Effector memory CD4-positive, alpha-beta T cell (primary cell): ENCODE data around the gene LRFN2.

Source experiments
- DNase-seq, 3 donors: peaks; one replicate each; pipeline ENCODE4 v3.0.0-alpha.2; 2020
- H3K27ac ChIP-seq: 2 replicates; pipeline ENCODE4 v1.7.0; 2013; ENCODE audit warnings: mild to moderate bottlenecking, low read length, moderate library complexity; ENCODE audit not compliant: insufficient read depth, poor library complexity, severe bottlenecking
- H3K27me3 ChIP-seq: replicated peaks from 2 replicates; pipeline ENCODE4 v1.7.0; 2013; ENCODE audit warnings: mild to moderate bottlenecking, low read length; ENCODE audit not compliant: insufficient read depth, control insufficient read depth, poor library complexity, severe bottlenecking
- H3K36me3 ChIP-seq: 2 replicates; pipeline ENCODE4 v1.7.0; 2013; ENCODE audit warnings: mild to moderate bottlenecking, low read length, moderate library complexity; ENCODE audit not compliant: control insufficient read depth, insufficient read depth
- H3K4me1 ChIP-seq: 2 replicates; pipeline ENCODE4 v1.7.0; 2013; ENCODE audit warnings: low read length, mild to moderate bottlenecking; ENCODE audit not compliant: control insufficient read depth, insufficient read depth, poor library complexity, severe bottlenecking
- H3K4me3 ChIP-seq: 2 replicates; pipeline ENCODE4 v1.7.0; 2013; ENCODE audit warnings: low read length, low read depth, mild to moderate bottlenecking; ENCODE audit not compliant: insufficient read depth, poor library complexity, severe bottlenecking
- H3K9me3 ChIP-seq: 2 replicates; pipeline ENCODE4 v1.7.0; 2013; ENCODE audit warnings: mild to moderate bottlenecking, low read length, moderate library complexity; ENCODE audit not compliant: control insufficient read depth

The LRFN2 gene

DNA sequence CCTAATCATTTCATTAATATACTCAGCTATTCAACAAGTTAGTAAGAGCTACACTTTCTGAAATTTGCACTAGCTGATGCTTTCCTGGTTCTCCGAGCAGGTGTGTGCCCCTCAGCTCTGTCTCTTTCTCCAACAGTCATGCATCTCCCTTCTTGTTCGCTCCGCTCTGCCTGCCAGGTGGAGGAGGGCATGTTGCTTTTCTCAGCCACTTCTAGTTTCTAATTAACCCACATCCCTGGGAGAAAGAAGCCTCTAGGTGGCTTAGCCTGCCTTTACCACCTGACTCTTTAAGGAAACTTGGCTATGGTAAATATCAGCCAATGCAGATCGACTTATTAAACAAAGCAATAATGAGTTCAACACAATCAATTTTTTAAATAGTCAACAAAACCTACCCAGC, 34.2 kb downstream of the LRFN2 start:
- Histone ChIP-seq H3K4me3 (no peak overlapping the region), H3K9me3 (no peaks in the 10 kb centered on the region), H3K27me3 (no peaks in the 10 kb centered on the region), H3K27ac (no peak overlapping the region), H3K36me3 (no peaks in the 10 kb centered on the region), H3K4me1 (no peaks in the 10 kb centered on the region)
- no peak for DNase-seq

DNA sequence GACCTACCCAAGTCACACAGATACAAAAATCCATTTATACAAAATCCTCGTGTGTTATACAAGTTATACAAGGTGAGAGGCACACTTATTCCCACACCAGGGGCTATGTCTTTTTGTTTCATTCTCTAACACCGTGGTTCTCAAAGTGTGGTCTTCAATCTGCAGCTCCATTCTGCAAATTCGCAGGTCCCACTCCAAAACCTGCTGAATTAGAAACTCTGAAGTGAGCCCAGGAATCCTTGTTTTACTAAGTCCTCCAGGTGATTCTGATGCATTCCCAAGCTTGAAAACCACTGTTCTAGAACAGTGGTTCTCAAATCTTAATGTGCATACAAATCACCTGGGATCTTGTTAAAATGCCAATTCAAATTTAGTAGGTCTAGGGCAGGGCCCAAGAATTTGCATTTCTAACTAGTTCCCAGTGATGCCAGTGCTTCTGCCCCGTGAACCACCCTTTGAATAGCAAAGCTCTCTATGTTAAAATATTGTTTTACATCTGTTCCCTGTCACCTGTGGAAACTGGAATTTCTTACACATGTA, 35.1 kb downstream of the LRFN2 start:
- no peaks in the 10 kb centered on the region for H3K36me3 ChIP-seq
- no peaks in the 10 kb centered on the region for H3K4me1 ChIP-seq
- H3K27me3 ChIP-seq = no peaks in the 10 kb centered on the region
- no peak for DNase-seq
- H3K4me3 ChIP-seq = no peak overlapping the region
- no peak overlapping the region for H3K27ac ChIP-seq
- H3K9me3 ChIP-seq = no peaks in the 10 kb centered on the region

DNA sequence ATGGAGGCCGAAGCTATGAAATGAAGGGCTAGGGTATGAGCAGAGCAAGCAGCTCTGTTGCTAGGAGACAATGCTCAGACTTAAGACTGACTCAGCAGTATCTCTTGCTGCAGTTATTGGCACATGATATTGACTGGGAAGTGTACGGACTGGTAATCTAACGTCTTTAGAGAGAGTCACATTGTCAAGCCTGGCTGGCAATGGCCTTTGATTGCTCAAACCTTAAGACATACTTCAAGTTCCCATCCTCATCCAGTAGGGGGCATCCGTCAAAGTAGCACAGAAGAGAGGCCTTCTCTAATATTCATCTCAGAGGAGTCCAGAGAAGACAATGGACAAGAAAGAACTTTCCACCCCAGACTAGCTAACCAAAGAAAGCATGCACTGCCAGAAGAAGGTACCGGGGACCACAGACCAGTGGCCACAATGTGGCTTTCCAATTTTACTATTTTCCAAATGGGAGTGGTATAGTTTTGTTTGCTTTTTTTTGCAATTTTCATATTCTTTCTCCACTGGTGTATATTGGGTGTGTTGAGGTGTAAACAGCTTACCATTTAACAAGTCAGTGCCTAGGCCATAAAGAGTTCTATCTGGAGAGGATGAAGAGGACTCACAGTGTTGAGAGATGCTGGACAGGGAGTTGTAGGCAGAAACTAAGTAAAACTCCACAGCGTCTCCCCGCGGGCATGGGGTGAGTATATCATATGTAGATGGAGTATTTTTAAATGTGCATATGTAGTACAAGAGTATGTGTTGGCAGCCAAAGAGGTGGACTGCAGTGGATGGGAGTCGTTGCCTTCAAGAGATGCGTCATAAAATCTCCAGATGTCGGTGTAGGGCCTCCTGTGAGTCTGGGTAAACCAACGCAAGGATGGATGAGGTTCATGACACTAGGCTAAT, 36.7 kb downstream of the LRFN2 start:
- no peak for DNase-seq
- no peaks in the 10 kb centered on the region for H3K9me3 ChIP-seq
- no peak overlapping the region for H3K27ac ChIP-seq
- no peak overlapping the region for H3K4me3 ChIP-seq
- H3K27me3 ChIP-seq = no peaks in the 10 kb centered on the region
- no peaks in the 10 kb centered on the region for H3K36me3 ChIP-seq
- no peaks in the 10 kb centered on the region for H3K4me1 ChIP-seq

DNA sequence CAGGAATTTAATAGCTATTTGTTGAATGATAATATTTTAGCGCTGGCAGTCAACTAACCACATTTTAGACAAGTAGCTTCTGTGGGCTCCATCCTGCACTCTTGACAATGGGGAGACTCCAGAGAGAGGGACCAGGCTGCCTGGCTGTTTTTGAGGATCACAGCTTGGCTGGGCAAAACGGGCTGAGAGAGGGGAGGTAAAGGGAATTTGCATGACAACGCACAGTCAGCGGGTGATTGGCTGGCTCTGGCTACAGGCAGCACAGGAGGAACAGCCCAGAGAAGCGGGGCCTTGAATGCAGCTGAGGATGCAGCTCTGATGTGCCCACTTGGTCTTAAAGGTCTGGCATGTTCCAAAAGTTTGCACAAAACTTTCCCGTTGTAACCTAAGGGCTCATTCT, 41.2 kb downstream of the LRFN2 start:
- H3K4me3 ChIP-seq = no peak overlapping the region
- H3K9me3 ChIP-seq = no peaks in the 10 kb centered on the region
- H3K27ac ChIP-seq = no peak overlapping the region
- H3K4me1 ChIP-seq = no peaks in the 10 kb centered on the region
- no peak for DNase-seq
- H3K27me3 ChIP-seq = no peaks in the 10 kb centered on the region
- H3K36me3 ChIP-seq = no peaks in the 10 kb centered on the region

DNA sequence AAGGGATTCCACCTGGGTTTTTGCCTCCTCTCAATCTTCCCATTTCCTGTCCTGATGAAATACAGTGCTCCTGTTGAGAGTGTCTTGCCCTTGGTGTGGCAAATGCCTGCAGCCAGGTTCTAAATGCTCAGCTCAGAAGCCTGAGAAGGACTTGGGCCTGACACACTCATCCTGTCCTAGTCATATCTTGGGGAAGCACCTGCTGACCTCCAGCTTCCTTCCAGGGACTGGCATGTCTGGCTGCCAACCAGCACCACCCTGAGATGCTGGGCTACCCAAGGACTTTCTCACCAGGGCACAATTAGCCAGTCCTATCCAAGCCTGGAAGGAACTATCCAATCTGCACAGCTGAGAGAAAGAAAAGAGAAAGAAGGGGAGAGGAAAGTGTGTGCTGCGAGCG, 43.4 kb downstream of the LRFN2 start:
- no peaks in the 10 kb centered on the region for H3K4me1 ChIP-seq
- no peaks in the 10 kb centered on the region for H3K9me3 ChIP-seq
- no peak overlapping the region for H3K4me3 ChIP-seq
- DNase-seq = no peak
- no peak overlapping the region for H3K27ac ChIP-seq
- no peaks in the 10 kb centered on the region for H3K27me3 ChIP-seq
- no peaks in the 10 kb centered on the region for H3K36me3 ChIP-seq

DNA sequence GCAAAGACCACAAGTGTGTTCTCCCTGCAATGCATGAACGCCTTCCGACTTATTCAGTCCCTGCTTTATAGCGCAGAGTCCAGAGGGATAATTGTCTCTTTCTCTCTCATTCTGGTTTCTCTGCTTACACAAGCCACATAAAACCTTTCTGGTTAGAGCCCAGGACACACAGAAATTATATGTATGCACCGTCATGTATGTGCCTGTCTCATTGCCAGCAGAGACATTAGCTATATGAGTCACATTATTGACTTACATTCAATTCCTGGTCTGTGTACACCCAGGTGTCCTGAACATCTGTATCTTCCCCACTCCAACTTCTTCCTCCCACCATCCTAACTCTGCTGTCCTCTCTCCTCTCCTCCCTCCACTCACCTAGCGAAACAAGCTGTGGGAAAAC, 44.0 kb downstream of the LRFN2 start:
- H3K36me3 ChIP-seq = no peaks in the 10 kb centered on the region
- H3K27me3 ChIP-seq = no peaks in the 10 kb centered on the region
- no peaks in the 10 kb centered on the region for H3K9me3 ChIP-seq
- H3K4me3 ChIP-seq = no peak overlapping the region
- H3K4me1 ChIP-seq = no peaks in the 10 kb centered on the region
- no peak overlapping the region for H3K27ac ChIP-seq
- DNase-seq = no peak

DNA sequence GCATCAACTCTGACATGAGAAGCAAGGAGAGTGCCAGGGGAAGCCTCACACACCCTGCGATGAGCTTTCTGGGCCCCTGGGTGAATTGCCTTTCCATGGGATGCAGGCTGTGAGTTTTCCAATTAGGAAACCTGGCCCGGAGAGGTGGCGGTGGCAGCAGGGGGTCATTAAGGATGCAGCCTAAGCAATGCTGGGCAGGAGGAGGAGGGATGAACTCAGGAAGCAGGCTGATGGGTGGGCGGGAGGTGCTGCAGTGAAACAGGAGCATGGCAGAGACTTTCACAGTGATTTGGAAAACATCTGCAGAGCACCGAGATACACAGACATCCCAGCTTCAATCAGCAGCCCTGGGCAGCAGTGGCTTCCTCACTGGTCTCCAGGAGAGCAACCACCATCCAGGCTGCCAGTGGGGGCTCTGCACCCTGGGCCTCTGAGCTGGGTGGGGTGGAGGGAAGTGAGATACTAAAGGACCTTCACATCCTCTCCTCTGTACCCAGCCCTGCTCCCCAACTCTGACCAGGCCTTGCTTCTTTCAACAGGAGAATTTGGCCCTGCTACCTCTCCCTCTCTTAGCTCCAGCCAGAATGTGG, 44.9 kb downstream of the LRFN2 start:
- DNase-seq = no peak
- Histone ChIP-seq H3K4me3 (no peak overlapping the region), H3K4me1 (no peaks in the 10 kb centered on the region), H3K27ac (no peak overlapping the region), H3K9me3 (no peaks in the 10 kb centered on the region), H3K27me3 (no peaks in the 10 kb centered on the region), H3K36me3 (no peaks in the 10 kb centered on the region)

DNA sequence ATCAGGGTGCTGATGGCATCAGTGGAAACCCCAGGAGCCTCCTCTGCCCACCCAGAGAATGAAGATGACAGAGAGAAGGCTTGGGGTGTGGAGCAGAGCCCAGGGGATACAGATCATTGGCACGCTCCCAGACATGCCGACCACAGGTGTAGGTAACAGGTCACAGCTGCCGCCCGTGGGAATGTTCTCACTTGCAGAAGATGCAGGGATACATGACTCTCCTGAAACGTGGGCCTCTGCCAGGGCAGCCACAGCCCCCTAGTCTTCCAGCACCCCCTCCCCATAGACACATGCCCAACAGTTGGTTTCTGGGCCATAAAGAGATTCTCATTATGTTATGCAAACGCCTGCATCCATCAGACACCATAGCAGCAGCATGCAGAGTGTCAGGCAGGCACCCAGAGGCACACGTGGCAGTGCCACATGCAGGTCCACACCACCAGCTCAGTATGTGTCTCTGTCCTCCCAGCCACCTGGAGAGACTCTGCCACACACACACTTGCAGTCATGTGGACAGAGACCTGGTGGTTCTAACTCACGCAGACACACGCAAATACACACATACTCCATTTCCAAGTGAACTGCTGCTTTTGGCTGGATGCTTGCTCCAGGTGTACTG, 45.5 kb downstream of the LRFN2 start:
- Histone ChIP-seq H3K36me3 (no peaks in the 10 kb centered on the region), H3K4me3 (no peak overlapping the region), H3K27ac (no peak overlapping the region), H3K9me3 (no peaks in the 10 kb centered on the region), H3K27me3 (no peaks in the 10 kb centered on the region), H3K4me1 (no peaks in the 10 kb centered on the region)
- DNase-seq = no peak

DNA sequence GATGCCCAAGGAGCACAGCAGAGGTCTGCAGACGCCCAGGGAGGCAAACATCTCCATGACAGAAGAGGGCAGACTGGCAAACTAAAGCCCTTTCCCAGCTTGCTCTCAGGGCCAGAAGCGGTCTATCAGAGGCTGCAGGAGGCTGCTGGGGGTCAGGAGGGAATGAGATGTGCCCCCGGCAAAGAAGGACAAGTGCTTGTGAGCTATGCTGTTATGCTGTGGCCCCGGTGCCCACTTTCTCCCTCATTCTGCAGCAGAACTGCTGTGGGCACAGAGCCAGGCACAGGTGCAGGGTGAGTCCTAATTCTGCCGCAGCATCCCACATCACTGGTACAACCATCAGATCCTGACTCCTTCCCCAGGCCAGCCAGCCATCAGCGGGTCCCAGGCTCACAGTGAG, 46.4 kb downstream of the LRFN2 start:
- Histone ChIP-seq H3K4me1 (no peaks in the 10 kb centered on the region), H3K27me3 (no peaks in the 10 kb centered on the region), H3K9me3 (no peaks in the 10 kb centered on the region), H3K4me3 (no peak overlapping the region), H3K27ac (no peak overlapping the region), H3K36me3 (no peaks in the 10 kb centered on the region)
- DNase-seq = no peak

DNA sequence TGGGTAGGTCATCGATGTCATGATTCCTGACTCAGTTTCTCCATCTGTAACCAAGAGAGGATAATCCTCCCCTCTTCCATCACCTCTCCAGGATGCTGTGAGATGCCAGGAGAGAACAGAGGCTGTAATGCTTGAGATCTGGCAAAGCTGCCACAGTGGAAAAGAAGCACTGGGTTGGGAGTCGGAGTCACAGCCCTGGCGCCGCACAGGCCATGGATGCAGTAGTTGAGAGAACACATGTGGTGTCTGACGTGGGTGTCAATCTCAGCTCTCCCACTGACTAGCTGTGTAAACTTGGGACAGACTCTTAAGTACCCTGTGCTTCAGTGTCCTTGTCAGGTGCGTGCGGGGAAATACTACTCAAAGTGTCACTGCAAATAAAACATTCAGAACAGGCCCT, 47.3 kb downstream of the LRFN2 start:
- H3K27ac ChIP-seq = no peak overlapping the region
- H3K36me3 ChIP-seq = no peaks in the 10 kb centered on the region
- DNase-seq = no peak
- no peaks in the 10 kb centered on the region for H3K9me3 ChIP-seq
- no peaks in the 10 kb centered on the region for H3K4me1 ChIP-seq
- no peak overlapping the region for H3K4me3 ChIP-seq
- no peaks in the 10 kb centered on the region for H3K27me3 ChIP-seq
